GM12875 (cell line): ENCODE results near the gene FRAS1.

Experiments used
- H3K4me3 ChIP-seq: one replicate; pipeline ENCODE4 v1.5.1; 2011; ENCODE audit warnings: low read depth, low read length, control low read depth
- TF ChIP-seq, protein P1 (sequence below): IDR thresholded peaks from 2 replicates; pipeline ENCODE4 v1.5.1; 2011; ENCODE audit warnings: low read depth, mild to moderate bottlenecking, control low read depth, inconsistent platforms, low read length, moderate library complexity, borderline replicate concordance; ENCODE audit not compliant: insufficient read depth

FRAS1 gene

DNA sequence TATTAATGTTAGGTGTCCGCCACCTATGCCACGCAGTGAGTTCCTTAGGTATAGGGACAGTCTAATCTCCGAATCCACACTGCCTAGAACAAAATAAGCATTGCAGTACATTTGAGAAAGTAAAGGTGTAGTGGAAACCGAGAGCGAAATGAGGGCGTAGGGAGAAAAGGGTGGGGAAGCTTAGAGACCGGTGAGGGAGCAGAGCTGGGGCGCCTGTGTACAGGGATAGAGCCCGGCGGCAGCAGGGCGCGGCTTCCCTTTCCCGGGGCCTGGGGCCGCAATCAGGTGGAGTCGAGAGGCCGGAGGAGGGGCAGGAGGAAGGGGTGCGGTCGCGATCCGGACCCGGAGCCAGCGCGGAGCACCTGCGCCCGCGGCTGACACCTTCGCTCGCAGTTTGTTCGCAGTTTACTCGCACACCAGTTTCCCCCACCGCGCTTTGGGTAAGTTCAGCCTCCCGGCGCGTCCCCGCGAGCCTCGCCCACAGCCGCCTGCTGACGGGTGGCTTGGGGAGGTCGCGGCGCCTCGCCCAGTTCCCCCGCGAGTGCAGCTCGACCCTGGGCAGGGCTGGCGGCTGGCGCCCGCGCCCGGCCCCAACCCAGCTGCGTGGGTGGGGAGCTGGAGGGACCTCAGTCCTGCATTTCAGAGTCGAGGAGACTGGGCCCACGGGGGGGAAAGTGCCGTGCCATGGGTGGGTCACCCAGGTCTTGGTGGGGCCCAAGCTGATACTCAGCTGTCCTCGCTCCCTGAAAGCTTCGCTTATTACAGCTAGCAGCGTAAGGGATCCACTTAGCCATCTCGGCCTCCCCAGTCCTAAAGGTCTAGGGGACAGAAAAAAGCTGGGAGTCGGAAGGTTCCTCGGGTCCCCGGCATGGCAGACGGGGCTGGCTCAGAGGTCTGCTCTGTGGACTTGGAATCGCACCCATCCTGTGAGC, 494.6 kb downstream of the FRAS1 start, which contains the start of gene ANXA3:
Gene ANXA3 (plus strand): TSS at position 351 of the 932 bp plus-strand sequence. CDS start 2,704 bp downstream, outside the sequence.
- peak within 1 kb of the TSS; percentile 29 for H3K4me3 ChIP-seq
- TF ChIP-seq, protein P1, sequence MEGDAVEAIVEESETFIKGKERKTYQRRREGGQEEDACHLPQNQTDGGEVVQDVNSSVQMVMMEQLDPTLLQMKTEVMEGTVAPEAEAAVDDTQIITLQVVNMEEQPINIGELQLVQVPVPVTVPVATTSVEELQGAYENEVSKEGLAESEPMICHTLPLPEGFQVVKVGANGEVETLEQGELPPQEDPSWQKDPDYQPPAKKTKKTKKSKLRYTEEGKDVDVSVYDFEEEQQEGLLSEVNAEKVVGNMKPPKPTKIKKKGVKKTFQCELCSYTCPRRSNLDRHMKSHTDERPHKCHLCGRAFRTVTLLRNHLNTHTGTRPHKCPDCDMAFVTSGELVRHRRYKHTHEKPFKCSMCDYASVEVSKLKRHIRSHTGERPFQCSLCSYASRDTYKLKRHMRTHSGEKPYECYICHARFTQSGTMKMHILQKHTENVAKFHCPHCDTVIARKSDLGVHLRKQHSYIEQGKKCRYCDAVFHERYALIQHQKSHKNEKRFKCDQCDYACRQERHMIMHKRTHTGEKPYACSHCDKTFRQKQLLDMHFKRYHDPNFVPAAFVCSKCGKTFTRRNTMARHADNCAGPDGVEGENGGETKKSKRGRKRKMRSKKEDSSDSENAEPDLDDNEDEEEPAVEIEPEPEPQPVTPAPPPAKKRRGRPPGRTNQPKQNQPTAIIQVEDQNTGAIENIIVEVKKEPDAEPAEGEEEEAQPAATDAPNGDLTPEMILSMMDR, result no peak

DNA sequence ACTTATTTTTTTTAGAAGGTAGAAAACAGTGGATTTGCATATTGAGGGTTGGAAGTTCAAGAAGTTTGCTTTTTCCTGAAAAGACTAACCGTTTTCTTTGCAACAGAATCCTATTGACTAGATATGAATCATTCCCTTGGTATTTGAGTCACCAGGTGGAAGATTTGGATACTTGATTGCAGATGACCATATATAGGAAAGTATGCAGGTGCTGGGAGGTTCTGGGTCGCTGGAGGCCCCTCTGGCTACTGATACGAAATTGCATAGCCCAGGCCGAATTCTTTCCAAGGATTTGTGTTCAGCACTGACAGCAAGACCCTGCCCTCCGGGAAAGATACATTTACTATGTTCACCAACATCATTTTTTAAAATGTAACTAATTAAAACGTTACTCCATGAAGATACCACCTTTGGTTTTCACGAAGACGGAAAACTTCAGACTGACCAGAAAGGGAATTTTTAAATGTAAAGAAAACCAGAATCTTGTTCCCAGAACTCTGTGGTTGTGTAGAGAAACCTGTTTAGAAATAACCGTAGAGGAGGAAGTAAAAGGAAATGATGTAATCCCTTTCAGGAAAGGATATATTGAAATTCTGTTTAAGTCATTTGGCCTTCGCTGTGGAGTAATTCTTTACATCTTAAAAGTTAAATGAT, 495.4 kb downstream of the FRAS1 start:
- TF ChIP-seq, protein P1, result no peak
- no peak overlapping the region for H3K4me3 ChIP-seq

DNA sequence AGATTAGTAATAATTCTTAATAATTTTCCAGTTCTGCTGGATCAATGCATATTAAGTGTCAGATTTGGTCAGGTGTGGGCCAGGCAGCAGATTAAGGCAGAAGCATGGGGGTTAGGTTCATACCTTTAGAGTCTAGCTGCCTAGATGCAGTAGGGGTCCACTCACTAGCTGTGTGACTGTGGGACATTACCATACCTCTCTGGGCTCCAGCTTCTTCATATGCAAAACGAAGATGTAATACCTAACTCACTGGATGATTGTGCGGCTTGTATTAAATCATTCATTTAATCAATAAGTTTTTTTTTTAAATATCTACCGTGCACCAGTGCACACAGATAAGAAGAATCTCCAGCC, 495.9 kb downstream of the FRAS1 start:
- no peak overlapping the region for H3K4me3 ChIP-seq
- TF ChIP-seq, protein P1, result no peak

DNA sequence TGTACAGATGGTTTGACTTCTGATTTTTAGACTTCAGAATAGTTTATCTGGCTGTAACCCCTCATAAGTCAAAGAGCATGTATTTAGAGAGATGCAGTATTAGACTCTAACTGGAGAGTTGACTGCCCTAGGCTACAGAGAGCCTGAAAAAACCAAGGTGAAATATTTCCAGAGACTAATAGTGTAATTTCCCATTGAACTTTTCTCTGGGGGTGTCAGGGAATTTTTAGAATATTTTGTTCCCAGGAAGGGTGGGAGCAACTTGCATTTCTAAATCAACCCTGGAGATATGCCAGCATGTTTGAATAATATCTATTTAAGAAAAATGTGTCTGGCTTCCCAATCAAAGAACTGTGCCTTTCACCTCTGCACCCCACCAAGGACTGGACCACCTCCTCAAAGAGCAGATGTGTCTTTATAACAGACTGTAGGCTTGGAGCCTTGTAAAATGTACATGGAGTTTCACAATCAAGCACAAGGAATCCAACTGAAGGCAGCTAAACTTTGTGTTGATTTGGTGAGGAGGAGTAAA, 496.5 kb downstream of the FRAS1 start:
- H3K4me3 ChIP-seq, result no peak overlapping the region
- TF ChIP-seq, protein P1, result no peak

DNA sequence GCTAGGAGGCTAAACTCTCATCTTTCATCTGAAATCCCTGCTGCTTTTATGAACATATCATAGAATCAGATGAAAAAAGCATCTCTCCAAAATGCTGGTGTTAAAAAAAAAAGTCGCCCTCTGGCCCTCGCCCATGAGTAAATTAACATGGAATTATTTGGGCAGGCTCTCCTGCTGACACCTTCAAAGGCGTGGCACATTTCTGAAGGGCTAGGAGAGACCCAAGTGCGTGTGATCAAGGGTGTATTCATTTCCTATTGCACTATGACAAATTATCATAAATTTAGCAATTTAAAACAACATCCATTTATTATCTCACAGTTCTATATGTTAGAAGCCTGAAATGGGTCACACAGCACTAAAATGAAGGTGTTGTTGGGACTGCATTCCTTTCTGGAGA, 499.5 kb downstream of the FRAS1 start:
- H3K4me3 ChIP-seq, result no peak overlapping the region
- TF ChIP-seq, protein P1, result no peak

DNA sequence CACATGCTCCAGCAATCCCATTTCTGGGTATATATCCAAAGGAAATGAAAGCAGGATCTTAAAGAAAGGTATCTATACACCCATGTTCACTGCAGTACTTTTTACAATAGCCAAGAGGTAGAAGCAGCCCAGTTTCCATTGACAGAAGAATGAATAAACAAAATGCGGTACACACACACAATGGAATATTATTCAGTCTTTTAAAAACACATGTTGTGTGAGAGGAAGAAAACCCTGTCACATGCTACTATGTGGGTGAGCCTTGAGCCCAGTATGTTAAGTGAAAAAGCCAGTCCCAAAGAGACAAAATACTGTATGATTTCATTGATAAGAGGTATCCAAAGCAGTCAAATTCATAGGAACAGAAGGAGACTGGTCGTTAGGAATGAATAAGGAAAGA, 500.7 kb downstream of the FRAS1 start:
- H3K4me3 ChIP-seq, result no peak overlapping the region
- TF ChIP-seq, protein P1, result no peak
